Activated CD4-positive, alpha-beta T cell treated with anti-CD3 and anti-CD28 coated beads for 1 hour (primary cell): ENCODE data around the gene MEAK7.

Source experiments
- DNase-seq: peaks from one replicate; pipeline ENCODE4 v3.0.0-alpha.2; 2020

MEAK7 gene

DNA sequence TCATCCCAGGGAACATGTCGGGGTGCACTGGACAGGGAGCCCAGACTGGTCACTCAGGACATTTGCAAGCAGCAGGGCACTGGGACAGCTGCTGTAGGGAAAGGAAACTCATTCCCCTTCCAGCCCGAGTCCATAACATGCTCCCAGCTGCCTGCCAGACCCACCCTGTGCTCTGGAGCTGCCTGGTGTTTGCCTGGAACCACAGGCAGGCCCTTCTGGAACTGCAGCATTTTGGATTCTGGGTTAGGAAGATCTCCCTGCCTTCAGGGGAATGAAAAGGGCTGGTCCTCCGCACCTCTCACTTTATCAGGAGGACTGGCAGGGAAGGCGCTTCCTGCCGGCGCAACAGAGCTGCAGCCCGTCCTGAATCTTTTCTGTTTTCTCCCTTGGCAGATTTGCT, 41.2 kb downstream of the MEAK7 start:
- DNase-seq, result no peak

DNA sequence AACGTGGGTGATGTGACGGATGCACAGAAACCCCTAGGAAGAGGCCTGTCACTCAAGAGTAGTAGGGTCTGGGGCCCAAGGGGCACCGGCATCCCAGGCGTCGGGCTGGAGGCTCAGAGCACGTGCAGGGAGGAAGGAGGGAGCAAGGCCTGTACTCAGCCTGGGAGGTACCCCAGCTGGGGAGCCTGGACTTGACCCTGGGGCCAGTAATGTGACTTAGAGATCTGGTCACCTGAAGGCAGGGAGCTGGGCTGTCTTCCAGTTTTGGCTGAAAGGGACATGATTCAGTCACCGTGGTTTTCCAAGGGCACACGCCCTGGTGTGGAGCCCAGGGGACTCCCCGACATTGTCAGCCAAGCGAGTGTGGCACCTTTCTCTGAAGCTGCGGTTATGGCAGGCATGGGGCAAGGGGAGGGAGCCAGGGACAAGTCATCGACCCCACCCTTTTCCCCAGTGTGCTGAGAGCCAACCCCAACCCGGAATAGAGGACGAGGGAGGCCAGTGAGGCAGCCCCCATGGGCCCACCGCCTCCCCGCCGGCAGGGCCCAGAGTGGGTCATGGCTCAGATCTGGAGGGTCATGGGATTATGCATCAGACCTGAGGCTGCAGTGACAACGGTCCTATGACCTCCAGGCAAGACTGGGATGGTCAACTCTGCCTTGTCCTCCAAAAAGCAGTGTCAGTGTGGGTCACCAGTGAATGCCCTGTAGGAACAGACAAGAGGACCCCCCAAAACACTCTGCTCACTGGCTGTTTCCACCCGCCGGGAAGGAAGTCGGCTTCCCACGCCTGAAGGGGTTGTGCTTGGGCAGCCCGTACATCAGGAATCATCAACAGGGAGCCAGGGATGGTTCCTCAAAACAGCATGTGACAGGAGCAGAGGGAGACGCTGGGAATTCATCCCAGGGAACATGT, 41.9 kb downstream of the MEAK7 start:
- DNase-seq, result no peak

DNA sequence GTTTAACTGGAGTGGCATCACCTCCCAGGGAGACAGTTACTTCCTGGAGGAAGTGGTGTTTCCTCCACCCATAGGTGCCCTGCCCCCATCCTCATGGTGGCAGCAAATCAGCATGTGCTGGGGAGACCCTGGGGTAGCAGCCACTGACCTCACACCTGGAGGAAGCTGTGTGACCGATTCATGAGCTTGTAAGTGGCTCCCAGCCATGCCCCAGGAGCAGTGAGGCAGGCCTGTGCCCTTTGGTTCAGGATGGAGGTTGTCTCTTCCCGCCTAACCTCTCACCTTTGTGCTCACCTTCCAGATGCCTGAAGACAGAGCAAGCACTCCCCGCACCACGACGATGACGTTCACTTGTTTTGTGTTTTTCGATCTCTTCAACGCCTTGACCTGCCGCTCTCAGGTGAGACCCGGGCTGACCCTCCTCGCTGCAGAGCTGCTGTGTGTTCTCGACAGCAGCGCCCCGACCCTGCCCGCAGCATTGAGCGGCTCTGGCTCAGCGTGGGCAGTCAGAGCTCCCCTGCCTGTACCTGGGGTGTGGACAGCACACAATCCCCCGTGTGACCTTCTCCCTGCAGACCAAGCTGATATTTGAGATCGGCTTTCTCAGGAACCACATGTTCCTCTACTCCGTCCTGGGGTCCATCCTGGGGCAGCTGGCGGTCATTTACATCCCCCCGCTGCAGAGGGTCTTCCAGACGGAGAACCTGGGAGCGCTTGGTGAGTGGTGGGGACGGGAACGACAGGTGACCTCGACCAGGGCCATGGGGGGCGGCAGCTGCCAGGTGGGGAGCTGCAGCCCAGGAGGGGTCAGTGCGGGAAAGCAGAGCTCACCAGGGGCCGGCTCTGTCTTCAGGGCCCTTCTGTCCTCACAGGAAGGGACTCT, 42.8 kb downstream of the MEAK7 start:
- DNase-seq, result no peak

DNA sequence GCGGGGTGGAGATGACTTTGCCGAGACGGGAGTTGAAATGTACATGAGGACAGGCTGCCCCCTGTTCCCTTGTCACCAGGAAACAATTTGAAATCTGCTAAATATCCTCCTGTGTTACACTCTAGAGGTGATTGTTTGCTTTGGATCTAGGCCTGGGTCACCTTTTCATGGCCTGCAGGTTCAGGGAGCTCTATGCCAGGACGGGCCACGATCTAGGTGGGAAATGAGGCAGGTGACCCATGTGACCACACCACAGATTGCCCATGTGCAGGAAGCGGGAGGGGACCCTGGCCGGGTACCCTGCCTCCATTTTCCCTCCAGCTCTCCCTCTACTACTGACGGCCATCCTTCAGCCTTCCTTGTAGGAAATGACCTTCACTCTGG, 43.4 kb downstream of the MEAK7 start:
- DNase-seq, result no peak

DNA sequence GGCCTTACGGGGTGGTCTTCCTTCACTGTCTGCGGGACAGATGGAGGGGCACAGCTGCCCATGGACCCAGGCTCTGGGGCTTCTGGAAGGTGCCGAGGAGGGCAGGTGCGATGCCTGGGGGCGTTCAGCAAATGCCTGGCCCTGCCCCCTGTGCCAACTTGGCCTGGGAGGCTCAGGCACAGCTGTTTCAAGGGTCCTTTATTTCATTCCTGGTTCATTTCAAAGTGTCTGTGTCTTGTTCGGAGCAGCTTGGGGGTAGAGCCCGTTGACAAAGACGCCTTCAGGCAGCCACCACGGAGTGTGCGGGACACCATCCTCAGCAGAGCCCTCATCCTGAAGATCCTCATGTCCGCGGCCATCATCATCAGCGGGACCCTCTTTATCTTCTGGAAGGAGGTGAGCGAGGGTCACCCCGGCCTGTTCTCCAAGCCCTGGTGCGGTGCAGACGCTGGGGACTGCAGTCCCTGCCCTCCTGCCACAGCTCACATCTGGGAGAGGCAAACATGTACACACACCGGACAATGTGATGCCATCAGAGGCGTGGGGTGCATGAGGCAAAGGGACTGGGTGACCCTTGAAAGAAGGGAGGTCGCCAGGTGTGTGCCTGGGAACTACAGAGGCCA, 43.9 kb downstream of the MEAK7 start:
- no peak for DNase-seq

DNA sequence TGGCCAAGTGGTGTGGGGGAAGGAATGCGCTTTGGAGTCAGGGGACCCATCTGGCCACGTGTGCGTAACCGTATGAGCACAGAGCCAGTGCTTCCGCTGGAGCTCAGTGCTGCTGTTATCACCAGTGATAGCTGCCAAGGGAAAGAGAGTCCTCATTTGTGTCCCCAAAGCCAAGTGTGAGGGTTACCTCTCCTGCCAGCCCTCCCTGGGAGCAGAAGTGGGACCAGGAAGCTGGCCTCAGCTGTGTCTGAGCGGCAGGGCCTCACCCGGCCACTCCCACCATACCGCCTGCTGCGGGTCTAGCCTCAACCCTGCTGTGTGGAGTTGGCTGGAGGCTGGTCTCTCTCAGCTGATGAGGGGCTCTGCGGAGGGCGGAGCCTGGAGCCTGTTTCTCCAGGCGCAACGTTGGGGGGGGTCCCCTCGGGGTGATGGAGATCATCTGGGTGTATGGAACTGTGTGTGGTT, 44.5 kb downstream of the MEAK7 start:
- DNase-seq, result no peak

DNA sequence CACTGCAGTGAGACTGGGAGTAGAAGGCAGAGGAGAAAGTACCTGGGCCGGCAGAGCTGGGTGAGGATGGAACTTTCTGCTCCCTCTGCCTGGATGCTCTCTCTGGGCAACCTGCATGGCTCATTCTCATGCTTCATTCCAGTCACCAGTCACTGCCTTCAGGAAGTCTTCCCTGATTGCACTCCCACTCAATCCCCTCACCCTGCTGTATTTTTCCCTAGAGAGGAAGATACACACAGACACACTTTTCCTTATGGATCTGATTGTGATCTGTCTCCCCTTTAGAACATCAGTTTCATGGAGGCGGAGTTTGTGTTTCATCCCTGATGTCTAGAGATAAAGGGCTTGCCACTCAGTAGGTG, 44.9 kb downstream of the MEAK7 start:
- DNase-seq, result no peak

DNA sequence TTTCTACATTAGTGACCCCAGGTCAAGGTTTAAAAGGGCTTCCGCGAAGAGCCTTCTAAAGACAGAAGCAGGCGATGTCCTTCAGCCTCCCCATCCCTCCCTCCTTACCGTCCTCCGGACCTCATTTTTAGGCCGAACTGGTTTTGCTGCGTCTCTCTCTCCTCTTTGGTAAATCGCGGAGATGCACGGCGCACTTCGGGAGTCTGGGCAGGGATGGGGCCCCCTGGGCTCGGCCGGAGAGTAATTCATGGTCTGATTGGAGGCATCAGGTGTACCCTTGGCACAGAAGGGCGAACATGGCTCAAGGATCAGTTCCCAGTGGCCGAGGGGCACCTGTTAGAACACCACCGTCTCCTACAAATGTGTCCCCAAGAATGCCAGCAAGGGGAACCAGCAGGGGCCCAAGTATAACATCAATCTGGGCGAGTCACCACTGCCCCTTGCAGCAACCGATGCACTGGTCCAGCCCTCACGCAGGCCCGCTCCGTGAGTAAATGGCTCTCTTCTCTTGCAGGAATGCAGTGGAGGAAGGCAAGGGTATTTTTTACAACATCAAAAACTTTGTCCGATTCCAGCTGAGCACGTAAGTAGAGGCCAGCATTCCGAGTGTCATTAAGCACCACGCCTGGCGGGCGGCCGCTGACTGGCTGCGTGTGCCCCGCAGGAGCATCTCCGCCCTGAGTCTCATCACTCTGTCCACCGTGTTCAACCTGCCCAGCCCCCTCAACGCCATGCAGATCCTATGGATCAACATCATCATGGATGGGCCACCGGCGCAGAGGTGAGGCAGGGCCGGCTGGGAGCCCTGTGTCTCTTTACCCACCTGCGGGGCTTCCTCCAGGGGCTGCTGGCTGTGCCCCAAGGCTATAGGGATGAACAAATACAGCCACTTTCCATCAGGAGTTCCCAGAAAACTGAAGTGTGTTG, 45.6 kb downstream of the MEAK7 start:
- no peak for DNase-seq

DNA sequence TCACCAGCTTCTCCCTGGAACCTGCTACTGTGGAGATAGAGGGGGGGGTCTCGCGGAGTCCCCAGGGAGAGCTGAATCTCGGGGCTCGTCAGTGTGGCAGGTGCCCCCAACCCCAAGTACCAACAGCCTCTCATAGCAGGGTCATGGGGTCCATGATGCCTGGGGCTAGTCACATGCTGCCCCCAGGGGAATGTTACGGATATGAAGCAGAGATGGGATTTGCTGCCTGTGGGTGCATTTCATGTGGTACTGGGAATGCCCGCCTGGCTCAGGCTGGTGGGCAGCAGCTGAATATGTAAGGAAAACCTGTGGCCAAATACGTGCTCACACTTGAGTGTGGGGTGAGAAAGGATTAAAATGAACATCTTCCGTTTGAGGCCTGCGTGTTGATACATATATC, 49.4 kb downstream of the MEAK7 start:
- DNase-seq, result no peak
